ENCODE results near the gene DUSP16.
A peak's percentile ranks its signal among the peaks of the same experiment; 100 is the strongest.
"Not testable (repeated sequence)": the region's sequence is repeated elsewhere in the genome, so short reads cannot be mapped to it uniquely, and the experiment has no call there.

Gene DUSP16

GRCh38 chr12:12491606-12492005 is 71.1 kb downstream of the DUSP16 start:
- DNase-seq, result no peak

DNA sequence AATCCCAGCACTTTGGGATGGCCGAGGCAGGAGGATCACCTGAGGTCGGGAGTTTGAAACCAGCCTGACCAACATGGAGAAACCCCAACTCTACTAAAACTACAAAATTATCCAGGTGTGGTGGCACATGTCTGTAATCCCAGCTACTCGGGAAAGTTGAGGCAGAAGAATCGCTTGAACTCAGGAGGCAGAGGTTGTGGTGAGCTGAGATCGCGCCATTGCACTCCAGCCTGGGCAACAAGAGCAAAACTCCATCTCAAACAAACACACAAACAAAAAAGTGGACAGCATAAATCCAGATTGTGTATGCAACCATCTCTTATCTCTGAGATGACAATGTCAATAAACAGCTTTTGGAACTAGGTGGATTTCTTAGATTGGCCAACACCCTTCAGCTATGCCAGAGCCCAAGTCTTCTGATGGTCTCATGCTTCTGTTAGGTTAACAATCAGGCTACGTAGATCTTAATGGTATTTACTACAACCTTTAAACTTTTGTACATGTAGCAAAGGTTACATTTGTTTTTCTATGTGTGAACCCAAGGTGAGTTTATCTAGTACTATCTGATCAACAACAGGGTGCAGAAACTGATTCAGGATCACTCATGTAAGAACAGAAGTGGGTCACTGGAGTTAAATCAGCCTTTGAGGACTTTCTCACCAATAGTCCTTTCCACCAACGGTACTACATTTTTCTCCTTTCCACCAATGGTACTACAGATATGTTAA is 73.7 kb downstream of the DUSP16 start:
- no peak for DNase-seq

- DNase-seq, result no peak
These were observed 74.4 kb downstream of the DUSP16 start for GRCh38 chr12:12488296-12488695.

- no peak for DNase-seq
These were observed 75.2 kb downstream of the DUSP16 start for GRCh38 chr12:12487490-12487889.

- no peak for DNase-seq
These were observed 75.9 kb downstream of the DUSP16 start for GRCh38 chr12:12486661-12487240.

DNA sequence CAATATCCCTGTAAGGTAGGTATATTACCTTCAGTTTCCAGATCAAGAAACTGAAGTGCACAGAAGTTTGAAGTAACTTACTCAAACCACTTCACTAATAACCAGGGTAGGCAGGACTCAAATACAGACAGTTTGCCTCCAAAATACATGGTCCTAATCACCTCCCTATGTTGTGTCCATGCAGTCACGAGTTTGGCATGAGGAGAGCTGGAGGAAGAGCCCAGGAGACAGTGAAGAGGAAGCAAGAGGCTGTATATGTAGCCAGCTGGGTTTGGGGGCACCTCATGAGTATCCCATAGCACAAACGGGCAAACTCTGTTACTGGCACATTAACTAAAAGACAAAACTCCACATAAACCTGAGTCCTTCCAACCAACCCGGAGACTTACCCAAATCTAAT is 79.2 kb downstream of the DUSP16 start:
- no peak for DNase-seq

DNA sequence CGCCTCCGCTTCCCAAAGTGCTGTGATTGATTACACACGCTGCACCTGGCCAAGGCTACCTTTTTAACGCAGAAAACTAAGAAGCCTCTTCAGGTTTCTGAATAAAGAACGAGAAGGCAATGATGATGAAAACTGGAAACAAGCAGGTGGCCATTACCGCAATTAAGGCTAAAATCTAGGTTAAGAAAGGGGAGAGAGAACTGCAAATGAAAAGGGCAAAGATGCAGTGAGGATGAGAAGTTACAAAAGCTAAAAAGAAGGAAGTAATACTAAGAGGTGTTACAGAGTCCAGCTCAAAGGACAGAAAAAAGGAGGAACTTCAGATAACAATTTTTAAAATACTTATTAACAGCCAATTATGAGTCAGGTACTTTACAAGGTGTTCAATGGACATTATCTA is 79.7 kb downstream of the DUSP16 start:
- DNase-seq, result no peak

- no peak for DNase-seq
These were observed 80.4 kb downstream of the DUSP16 start for GRCh38 chr12:12482150-12482761.

GRCh38 chr12:12481631-12482030 is 81.0 kb downstream of the DUSP16 start:
- no peak for DNase-seq

- DNase-seq, result no peak
These were observed 82.6 kb downstream of the DUSP16 start for GRCh38 chr12:12480074-12480473.

GRCh38 chr12:12477532-12477890 is 85.2 kb downstream of the DUSP16 start:
- DNase-seq, result no peak

- no peak for DNase-seq
These were observed 85.7 kb downstream of the DUSP16 start for GRCh38 chr12:12476857-12477531.

DNA sequence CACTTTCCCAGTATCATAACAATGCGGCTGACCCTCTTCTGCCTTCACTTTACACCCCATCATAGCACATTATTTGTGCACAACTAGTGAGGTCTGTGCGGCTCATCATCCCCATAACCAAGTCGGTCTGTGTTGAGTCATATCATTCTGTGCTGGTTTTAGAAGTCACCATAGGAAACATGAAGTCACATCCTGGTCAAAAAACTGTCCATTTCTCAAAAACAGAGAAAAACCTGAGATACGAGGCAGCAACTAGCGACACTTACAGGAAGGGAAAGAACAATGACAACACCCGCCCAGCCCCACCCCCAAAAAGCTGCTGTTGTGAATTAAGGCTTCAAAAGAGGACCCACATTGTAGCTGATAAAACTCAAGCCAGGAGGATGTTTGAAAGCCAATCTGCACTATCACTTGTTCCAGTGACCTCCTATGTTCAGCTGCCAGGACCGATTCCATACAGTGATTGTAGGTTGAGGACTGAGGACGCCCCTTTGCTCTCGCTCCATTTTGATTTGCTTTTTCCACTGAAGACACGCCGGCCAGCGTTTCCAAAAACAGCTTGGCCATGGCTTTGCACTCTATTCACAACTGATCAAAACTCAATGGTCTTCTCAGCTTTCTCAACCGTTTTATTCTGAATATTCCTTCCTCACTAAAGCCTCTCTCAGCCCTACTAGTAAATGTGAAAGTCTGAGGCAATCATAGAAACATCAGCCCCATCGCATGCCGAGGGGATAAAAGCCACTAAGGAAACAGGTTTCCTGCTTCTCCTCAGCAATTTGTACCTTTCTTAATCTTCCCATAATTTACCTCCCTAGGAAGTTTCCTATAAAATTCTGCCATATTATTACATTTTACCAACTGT is 87.5 kb downstream of the DUSP16 start:
- DNase-seq, result peak in 1 of 2 experiments; percentile 26

DNA sequence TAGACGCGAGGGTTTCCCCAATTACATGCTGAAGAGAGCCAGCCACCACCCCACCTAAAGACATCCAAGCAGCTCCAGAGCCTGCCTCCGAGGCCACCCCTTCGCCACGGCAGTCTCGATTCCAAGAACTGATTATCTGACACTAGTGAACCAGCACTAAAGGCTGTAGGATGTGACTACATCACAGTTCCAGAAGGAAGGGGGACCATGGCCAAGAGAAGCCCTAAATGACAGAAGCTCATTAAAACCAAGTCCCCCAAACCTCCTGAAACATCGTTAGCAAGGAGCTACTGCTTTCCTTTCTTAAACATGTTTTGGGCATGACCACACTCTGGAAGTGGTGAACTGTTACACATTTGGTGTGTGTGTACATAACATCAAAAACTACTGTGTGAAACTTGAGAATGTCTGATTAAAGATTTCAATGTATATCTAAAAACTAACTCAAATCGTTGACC is 88.2 kb downstream of the DUSP16 start:
- DNase-seq, result no peak

GRCh38 chr12:12473223-12473622 is 89.4 kb downstream of the DUSP16 start:
- DNase-seq, result no peak

GRCh38 chr12:12471982-12472961 is 90.4 kb downstream of the DUSP16 start:
- DNase-seq, result not testable (repeated sequence)

DNA sequence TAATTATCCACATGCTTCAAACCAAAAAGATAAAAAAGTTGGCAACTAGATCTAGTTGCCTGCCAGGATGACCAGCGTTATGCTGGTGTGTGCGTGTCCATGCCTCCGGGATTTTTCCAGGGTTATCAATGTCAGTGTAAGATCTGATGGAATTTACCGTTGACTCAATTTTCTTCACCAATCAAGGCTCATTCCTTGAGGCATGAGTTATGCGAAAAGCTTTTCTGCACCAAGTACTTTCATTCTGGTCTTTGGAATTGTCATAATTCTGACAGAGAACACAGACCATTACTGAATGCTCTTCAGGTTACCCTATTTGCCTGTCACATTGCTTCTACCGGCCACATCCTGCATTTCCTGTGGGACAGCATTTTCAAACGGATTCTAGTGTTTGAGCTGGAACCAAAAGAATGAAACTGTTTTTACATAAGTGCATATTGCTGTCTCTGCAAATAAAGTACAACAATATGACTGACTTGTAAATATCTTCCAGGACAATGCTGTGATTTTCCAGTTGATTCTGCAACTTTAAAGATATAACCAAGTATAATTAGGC is 91.8 kb downstream of the DUSP16 start:
- no peak for DNase-seq

GRCh38 chr12:12469386-12469785 is 93.3 kb downstream of the DUSP16 start:
- DNase-seq, result no peak

GRCh38 chr12:12468575-12468974 is 94.1 kb downstream of the DUSP16 start:
- DNase-seq, result no peak

DNA sequence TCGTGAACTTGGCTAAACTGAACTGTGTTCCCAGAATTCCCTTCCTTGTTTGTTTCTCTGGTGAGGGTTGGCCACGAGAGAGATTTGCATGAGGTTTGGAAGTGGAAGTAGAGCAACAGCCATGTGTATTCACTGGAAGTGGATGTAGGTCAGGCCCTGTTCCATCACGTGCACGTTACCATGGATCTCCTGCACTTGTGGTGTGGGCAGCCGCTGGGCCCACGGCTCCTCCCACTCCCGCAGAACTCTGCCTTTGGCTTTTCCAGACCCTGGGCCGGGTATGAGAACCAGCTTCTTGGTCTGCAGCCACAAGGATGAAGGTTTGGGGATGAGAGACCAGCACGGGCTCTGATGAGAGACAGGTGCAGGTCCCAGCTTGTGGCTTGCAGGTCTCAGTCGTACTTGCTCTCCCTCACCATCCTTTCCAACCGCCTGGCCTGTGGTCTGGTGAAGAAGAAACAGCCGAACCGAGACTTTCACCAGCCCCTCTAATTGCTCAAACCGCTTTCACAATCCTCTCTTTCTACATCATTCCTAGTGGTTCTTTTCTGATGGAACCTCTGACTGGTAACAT is 94.9 kb downstream of the DUSP16 start:
- DNase-seq, result peak in 1 of 2 experiments; percentile 24

DNA sequence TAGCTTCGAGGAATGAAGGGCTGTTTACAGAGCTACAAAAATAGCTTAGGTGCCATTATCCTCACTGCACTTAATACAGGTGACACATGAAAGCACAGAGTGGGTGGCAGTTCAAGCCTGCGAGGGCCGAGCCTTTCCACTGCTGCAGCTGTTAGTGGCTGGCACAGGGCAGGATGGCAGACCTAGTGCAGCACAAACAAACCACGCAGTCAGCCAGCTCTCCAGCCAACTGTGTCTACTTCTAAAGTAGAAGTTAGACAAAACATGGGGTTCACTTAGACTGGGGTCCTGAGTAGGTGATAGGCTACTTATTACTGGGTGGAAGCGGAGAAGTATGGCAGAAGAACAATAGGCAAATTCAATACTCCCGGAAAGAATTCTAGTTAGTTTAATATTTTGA is 95.4 kb downstream of the DUSP16 start:
- DNase-seq, result peak; percentile 29 to 55

Data from stimulated activated CD4-positive, alpha-beta T cell treated with anti-CD3 and anti-CD28 coated beads, Interleukin-4, amount 100 ng/mL, for 4 hours (primary cell).